Fibroblast of skin of left biceps (primary cell): Measurements from ENCODE around the gene ATP5PF.
A peak's percentile ranks its signal among the peaks of the same experiment; 100 is the strongest.
"Not testable (repeated sequence)": the region's sequence is repeated elsewhere in the genome, so short reads cannot be mapped to it uniquely, and the experiment has no call there.

Source experiments
- DNase-seq, 2 experiments: peaks; one replicate each; pipeline ENCODE4 v3.0.0-alpha.2; 2013; ENCODE audit warnings: low read depth in 2 of 2

Gene ATP5PF

GRCh38 chr21:25734904-25735645 is at the start of gene ATP5PF, which contains the start of gene GABPA:
Gene ATP5PF (minus strand): TSS chr21:25734904. CDS start chr21:25729794, 5,110 bp downstream.
Gene GABPA (plus strand): TSS chr21:25734972. CDS start chr21:25741599, 6,627 bp downstream.
- DNase-seq: peak; percentile 97 to 98

- DNase-seq: not testable (repeated sequence)
Observed at GRCh38 chr21:25778126-25778875, 43.6 kb upstream of the ATP5PF start.

- DNase-seq: no peak
Observed at GRCh38 chr21:25776440-25776839, 41.7 kb upstream of the ATP5PF start.

GRCh38 chr21:25772686-25773085 is 38.0 kb upstream of the ATP5PF start:
- no peak for DNase-seq

- DNase-seq: no peak
Observed at GRCh38 chr21:25767921-25768320, 33.2 kb upstream of the ATP5PF start.

- no peak for DNase-seq
Observed at GRCh38 chr21:25764065-25764464, 29.4 kb upstream of the ATP5PF start.

GRCh38 chr21:25760677-25761076 is 26.0 kb upstream of the ATP5PF start:
- DNase-seq: no peak

- DNase-seq: no peak
Observed at GRCh38 chr21:25760061-25760460, 25.4 kb upstream of the ATP5PF start.

GRCh38 chr21:25759573-25759972 is 24.9 kb upstream of the ATP5PF start:
- no peak for DNase-seq

- no peak for DNase-seq
Observed at GRCh38 chr21:25757531-25757930, 22.8 kb upstream of the ATP5PF start.

- no peak for DNase-seq
Observed at GRCh38 chr21:25756190-25756932, 21.7 kb upstream of the ATP5PF start.

- DNase-seq: no peak
Observed at GRCh38 chr21:25752416-25752815, 17.7 kb upstream of the ATP5PF start.

- no peak for DNase-seq
Observed at GRCh38 chr21:25750085-25750484, 15.4 kb upstream of the ATP5PF start.

GRCh38 chr21:25744854-25745253 is 10.2 kb upstream of the ATP5PF start:
- DNase-seq: no peak

GRCh38 chr21:25742900-25743299 is 8.2 kb upstream of the ATP5PF start:
- DNase-seq: no peak

GRCh38 chr21:25737421-25737820 is 2.7 kb upstream of the ATP5PF start:
- no peak for DNase-seq

GRCh38 chr21:25735646-25736597 is 1.2 kb upstream of the ATP5PF start:
- DNase-seq: peak; percentile 60 to 64

- no peak for DNase-seq
Observed at GRCh38 chr21:25734654-25734903, 125 bp downstream of the ATP5PF start.

GRCh38 chr21:25733859-25734653 is 648 bp downstream of the ATP5PF start:
- DNase-seq: no peak

GRCh38 chr21:25732091-25732760 is 2.5 kb downstream of the ATP5PF start:
- DNase-seq: no peak
